Lung (tissue), 12 donors: Measurements from ENCODE around the gene COL1A1. TPM values are rescaled to one million over a fixed set of nuclear protein-coding genes. Genes with fewer than 3 reads are reported as not detected.
A peak's percentile ranks its signal among the peaks of the same experiment; 100 is the strongest.

ENCODE experiments used
- ATAC-seq: fragments of 200-7000 bp; cut with Tn5 transposase; one replicate; pipeline ENCODE4 v1.9.1; 2020; ENCODE audit warnings: moderate number of reproducible peaks; ENCODE audit not compliant: insufficient read depth, low FRiP score
- DNase-seq, 3 donors: peaks; one replicate each; pipeline ENCODE4 v3.0.0-alpha.2; 2013 to 2017
- H3K27ac ChIP-seq, 2 donors: one replicate each; pipeline ENCODE4 v1.5.1; 2013; ENCODE audit warnings: mild to moderate bottlenecking in 2 of 2, moderate library complexity in 2 of 2, control low read depth in 1 of 2, inconsistent platforms in 1 of 2, low read depth in 1 of 2, low read length in 1 of 2
- H3K27me3 ChIP-seq, 3 donors: one replicate each; pipeline ENCODE4 v1.5.1; 2013; ENCODE audit warnings: low read length in 2 of 3; ENCODE audit not compliant: control insufficient read depth in 3 of 3, insufficient read depth in 3 of 3
- H3K36me3 ChIP-seq, 4 donors: one replicate each; pipeline ENCODE4 v1.5.1; 2013; ENCODE audit warnings: low read length in 4 of 4, mild to moderate bottlenecking in 1 of 4, moderate library complexity in 1 of 4; ENCODE audit not compliant: control insufficient read depth in 4 of 4, insufficient read depth in 4 of 4
- H3K4me1 ChIP-seq, 5 donors: one replicate each; pipeline ENCODE4 v1.5.1; 2013; ENCODE audit warnings: low read length in 5 of 5, mild to moderate bottlenecking in 2 of 5, moderate library complexity in 1 of 5; ENCODE audit not compliant: control insufficient read depth in 5 of 5, insufficient read depth in 5 of 5
- H3K4me3 ChIP-seq: one replicate; pipeline ENCODE4 v1.5.1; 2013; ENCODE audit warnings: mild to moderate bottlenecking, control low read depth, moderate library complexity
- H3K9ac ChIP-seq, 2 donors: one replicate each; pipeline ENCODE4 v1.5.1; 2013; ENCODE audit warnings: low read length in 2 of 2, control low read depth in 1 of 2; ENCODE audit not compliant: insufficient read depth in 1 of 2
- H3K9me3 ChIP-seq, 4 donors: one replicate each; pipeline ENCODE4 v1.5.1; 2013; ENCODE audit warnings: low read length in 3 of 4, mild to moderate bottlenecking in 1 of 4, moderate library complexity in 1 of 4; ENCODE audit not compliant: control insufficient read depth in 4 of 4, insufficient read depth in 3 of 4
- CTCF ChIP-seq: IDR thresholded peaks from 2 replicates; pipeline ENCODE4 v1.5.1; 2012; ENCODE audit warnings: mild to moderate bottlenecking; ENCODE audit errors: control extremely low read depth, extremely low read depth
- WGBS, 2 donors: extraction: QIAGEN DNeasy Blood & Tissue Kit; methylation state at CpG; one replicate each; pipeline ENCODE4 v1.1.7; 2013; 5-methylcytosine and 5-hydroxymethylcytosine counted together
- polyA plus RNA-seq, 2 donors: library from polyadenylated mRNA; stranded (reverse); fragments of 200-250 nt; gene quantifications; one replicate each; pipeline ENCODE4 v1.2.1, GENCODE V29; 2013
- total RNA-seq, 2 donors: library from RNA; depleted of rRNA in 1 of 2; stranded (reverse); fragments of >200 nt in 1 of 2; gene quantifications; one replicate each; pipeline ENCODE4 v1.2.1, GENCODE V29; 2014 to 2021
- donor health status: control.
- donor health status: control.
- donor health status: Bipolar disorder and iron deficiency.
- donor health status: healthy.
- donor health status: DM: yes; HTN: yes; CAD: no.

Gene COL1A1
- total and polyA plus RNA-seq, 4 donors, result 30.5 to 1,330 (median 283) TPM

- DNase-seq (no peak), ATAC-seq (no peak)
- Histone ChIP-seq H3K36me3 (no peaks in the 10 kb centered on the region), H3K4me3 (no peak overlapping the region), H3K4me1 (peaks cover 0 to 54% (median 40%) of the 10 kb centered on the region in 5 donors), H3K27me3 (no peaks in the 10 kb centered on the region), H3K9me3 (no peaks in the 10 kb centered on the region), H3K9ac (peak overlapping the region in 1 of 2 donors; percentile 26), H3K27ac (no peak overlapping the region)
- no peak for TF ChIP-seq CTCF
- WGBS, 2 donors, result 47 to 78% methylated on average over 3 of the region's 3 CpGs
Observed at GRCh38 chr17:50217591-50217990, 16.2 kb upstream of the COL1A1 start.

- no peaks in the 10 kb centered on the region for H3K9me3 ChIP-seq
- H3K4me3 ChIP-seq, result no peak overlapping the region
- H3K9ac ChIP-seq, result no peak overlapping the region
- H3K27me3 ChIP-seq, result no peaks in the 10 kb centered on the region
- WGBS, 2 donors, result 80 to 86% methylated on average over 8 of the region's 8 CpGs
- no peak overlapping the region for H3K27ac ChIP-seq
- no peaks in the 10 kb centered on the region for H3K36me3 ChIP-seq
- DNase-seq, result peak in 1 of 3 donors; percentile 26
- ATAC-seq, result no peak
- TF ChIP-seq CTCF, result no peak
- peaks cover 0 to 53% (median 41%) of the 10 kb centered on the region in 5 donors for H3K4me1 ChIP-seq
Observed at GRCh38 chr17:50214976-50215760, 13.7 kb upstream of the COL1A1 start.

- Histone ChIP-seq H3K9ac (no peak overlapping the region), H3K27me3 (no peaks in the 10 kb centered on the region), H3K27ac (no peak overlapping the region), H3K4me1 (peaks cover 0 to 53% (median 48%) of the 10 kb centered on the region in 5 donors), H3K9me3 (no peaks in the 10 kb centered on the region), H3K4me3 (no peak overlapping the region), H3K36me3 (no peaks in the 10 kb centered on the region)
- peak in 1 of 3 donors; percentile 19 for DNase-seq
- 77% methylated on average over 9 of the region's 9 CpGs for WGBS, 2 donors
- ATAC-seq, result no peak
- no peak for TF ChIP-seq CTCF
Observed at GRCh38 chr17:50213026-50214022, 11.9 kb upstream of the COL1A1 start.
